GM19324 (cell line): Measurements from ENCODE around the gene NUDC.
"Not testable (repeated sequence)": the region's sequence is repeated elsewhere in the genome, so short reads cannot be mapped to it uniquely, and the experiment has no call there.

Source experiments
- ATAC-seq: cut with Tn5 transposase; IDR thresholded peaks from one replicate; pipeline ENCODE4 v1.9.1; 2021; ENCODE audit warnings: mild to moderate bottlenecking, moderate library complexity; ENCODE audit not compliant: unreplicated experiment, low FRiP score

NUDC gene

DNA sequence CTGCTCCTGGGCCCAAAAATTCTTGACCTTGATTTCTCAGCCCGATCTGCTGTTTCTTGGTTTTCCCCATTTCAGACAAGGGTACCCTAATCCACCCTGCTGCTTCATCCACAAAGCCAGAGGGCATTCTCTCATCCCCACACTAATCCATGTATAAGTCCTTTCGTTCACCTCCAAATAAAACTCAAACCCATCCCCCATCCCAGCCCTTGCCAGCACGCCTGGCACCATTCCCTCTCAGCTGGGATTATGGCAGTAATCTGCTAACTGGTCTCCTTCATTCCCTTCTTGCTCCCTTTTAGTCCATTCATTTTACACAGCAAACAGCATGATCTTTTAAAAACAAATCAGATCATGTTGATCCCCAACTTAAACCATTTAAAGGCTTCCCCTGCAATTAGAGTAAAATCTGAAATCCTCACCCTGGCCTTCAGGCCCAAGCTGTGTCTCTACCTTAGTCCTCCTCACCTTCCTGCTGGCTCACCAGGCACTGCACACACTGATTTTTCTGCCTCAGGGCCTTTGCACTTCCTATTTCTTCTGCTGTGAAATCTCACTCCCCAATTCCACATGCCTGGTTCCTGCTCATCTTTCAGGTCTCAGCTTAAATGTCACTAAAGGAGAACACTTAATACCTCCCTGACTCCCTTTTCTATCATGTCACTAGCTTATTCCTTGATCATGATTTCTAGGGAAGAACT is 59.8 kb downstream of the NUDC start:
- no peak for ATAC-seq

DNA sequence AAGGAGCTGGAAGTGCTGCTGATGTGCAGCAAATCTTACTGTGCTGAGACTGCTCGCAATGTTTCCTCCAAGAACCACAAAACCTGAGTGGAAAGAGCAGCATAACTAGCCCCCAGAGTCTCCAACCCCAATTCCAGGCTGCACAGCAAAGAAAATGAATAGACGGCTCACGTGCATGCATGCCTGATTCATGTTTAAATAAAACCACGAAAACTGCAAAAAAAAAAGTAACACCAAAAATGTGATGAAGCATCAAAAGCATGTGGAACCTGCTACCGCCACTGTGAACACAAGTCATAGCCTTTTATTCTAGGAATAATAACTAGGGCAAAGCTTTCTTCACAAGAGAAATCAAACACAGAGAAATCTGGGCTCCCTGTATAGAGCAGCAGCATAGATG is 62.3 kb downstream of the NUDC start:
- no peak for ATAC-seq

GRCh38 chr1:26984291-26984690 is 62.7 kb downstream of the NUDC start:
- no peak for ATAC-seq

- no peak for ATAC-seq
Observed at GRCh38 chr1:26986658-26987057, 65.1 kb downstream of the NUDC start.

DNA sequence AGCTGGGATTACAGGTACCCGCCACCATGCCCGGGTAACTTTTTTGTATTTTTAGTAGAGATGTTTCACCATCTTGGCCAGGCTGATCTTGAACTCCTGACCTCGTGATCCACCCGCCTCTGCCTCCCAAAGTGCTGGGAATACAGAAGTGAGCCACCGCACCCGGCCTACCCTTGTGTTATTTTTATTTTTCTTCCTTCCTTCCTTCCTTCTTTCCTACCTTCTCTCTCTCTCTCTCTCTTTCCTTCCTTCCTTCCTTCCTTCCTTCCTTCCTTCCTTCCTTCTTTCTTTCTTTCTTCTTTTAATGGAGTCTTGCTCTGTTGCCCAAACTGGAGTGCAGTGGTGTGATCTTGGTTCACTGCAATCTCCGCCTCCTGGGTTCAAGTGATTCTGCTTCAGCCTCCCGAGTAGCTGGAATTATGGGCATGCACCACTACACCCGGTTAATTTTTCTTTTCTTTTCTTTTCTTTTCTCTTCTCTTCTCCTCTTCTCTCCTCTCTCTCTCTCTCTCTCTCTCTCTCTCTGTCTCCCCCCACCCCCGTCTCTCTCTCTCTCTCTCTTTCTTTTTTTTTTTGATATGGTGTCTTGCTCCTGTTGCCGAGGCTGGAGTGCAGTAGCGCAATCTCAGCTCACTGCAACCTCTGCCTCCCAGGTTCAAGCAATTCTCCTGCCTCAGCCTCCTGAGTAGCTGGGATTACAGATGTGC is 68.0 kb downstream of the NUDC start:
- not testable (repeated sequence) for ATAC-seq

- ATAC-seq, result no peak
Observed at GRCh38 chr1:26991310-26992116, 70.0 kb downstream of the NUDC start.

DNA sequence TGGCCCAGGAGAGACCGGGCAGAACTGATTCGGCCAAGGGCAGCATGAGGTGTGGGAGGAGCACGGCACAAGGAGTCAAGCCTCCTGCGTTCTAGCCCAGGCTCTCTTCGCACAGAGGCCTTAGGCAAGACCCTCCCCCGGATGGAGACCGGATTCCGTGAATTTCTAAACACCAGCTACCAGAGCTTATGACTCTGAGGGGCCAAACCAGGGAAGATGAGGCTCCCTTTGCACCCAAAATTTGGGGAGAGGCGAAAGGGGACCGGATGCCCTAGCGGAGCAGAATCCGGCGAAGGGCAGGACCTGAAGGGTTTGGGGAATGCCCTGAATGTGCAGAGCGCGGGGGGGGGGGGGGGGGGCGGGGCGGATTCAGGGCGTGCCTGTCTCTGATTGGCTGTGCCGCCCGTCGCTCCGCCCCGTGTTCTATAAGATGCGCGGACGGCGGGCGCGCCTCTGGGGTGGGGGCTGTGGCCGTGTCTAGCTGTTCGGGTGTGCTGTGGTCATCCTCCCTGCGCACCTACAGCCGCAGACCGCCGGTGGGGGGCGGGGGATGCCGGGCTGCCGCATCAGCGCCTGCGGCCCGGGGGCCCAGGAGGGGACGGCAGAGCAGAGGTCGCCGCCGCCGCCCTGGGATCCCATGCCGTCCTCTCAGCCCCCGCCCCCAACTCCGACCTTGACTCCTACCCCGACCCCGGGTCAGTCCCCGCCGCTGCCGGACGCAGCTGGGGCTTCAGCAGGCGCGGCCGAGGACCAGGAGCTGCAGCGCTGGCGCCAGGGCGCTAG is 71.9 kb downstream of the NUDC start, which contains the start of gene TRNP1:
TSS of gene TRNP1 (plus strand) at position 456 of the 783 bp plus-strand sequence. CDS start at position 551, 95 bp downstream.
- no peak for ATAC-seq

DNA sequence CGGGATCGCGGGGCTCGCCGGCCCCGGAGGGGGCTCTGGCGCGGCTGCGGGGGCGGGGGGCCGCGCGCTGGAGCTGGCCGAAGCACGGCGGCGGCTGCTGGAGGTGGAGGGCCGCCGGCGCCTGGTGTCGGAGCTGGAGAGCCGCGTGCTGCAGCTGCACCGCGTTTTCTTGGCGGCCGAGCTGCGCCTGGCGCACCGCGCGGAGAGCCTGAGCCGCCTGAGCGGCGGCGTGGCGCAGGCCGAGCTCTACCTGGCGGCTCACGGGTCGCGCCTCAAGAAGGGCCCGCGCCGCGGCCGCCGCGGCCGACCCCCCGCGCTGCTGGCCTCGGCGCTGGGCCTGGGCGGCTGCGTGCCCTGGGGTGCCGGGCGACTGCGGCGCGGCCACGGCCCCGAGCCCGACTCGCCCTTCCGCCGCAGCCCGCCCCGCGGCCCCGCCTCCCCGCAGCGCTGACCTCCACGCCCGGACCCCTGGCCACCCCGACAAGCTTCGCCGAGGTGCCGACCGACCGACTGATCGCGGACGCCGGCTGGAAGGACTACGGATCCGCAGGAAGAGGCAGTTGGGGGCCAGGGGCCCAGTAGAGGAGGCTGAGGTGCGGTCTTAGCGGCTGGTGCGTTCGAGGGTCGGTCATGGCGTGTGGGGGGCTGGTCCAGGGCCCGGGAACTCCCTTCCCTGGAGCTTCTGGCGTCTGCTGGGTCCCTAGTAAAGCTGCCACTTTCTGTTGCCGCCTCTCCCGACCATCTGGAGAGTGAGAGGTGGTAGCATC is 72.7 kb downstream of the NUDC start:
- no peak for ATAC-seq

GRCh38 chr1:26994787-26995517 is 73.4 kb downstream of the NUDC start:
- ATAC-seq, result no peak

GRCh38 chr1:26996024-26996423 is 74.5 kb downstream of the NUDC start:
- ATAC-seq, result no peak
